ENCODE measurements around the gene HOPX.
"Not testable (repeated sequence)": the region's sequence is repeated elsewhere in the genome, so short reads cannot be mapped to it uniquely, and the experiment has no call there.

Gene HOPX

GRCh38 chr4:56699537-56700105 lies 18.5 kb upstream of the HOPX start:
- TF ChIP-seq CTCF (IDR thresholded peaks at IDR 0.05; ENCODE audit: borderline replicate concordance, insufficient read depth, low read depth, low read length) = no peak
- no peak overlapping the region for H3K4me3 ChIP-seq (ENCODE audit: low read depth, low read length)

- TF ChIP-seq CTCF (IDR thresholded peaks at IDR 0.05; ENCODE audit: borderline replicate concordance, insufficient read depth, low read depth, low read length) = no peak
- no peak overlapping the region for H3K4me3 ChIP-seq (ENCODE audit: low read depth, low read length)
Observed at GRCh38 chr4:56698329-56698728, 17.2 kb upstream of the HOPX start.

GRCh38 chr4:56696056-56696455 lies 15.0 kb upstream of the HOPX start:
- no peak for TF ChIP-seq CTCF (IDR thresholded peaks at IDR 0.05; ENCODE audit: borderline replicate concordance, insufficient read depth, low read depth, low read length)
- no peak overlapping the region for H3K4me3 ChIP-seq (ENCODE audit: low read depth, low read length)

- not testable (repeated sequence) for H3K4me3 ChIP-seq (ENCODE audit: low read depth, low read length)
Observed at GRCh38 chr4:56693476-56693875, 12.4 kb upstream of the HOPX start.

GRCh38 chr4:56692576-56692975 lies 11.5 kb upstream of the HOPX start:
- no peak for TF ChIP-seq CTCF (IDR thresholded peaks at IDR 0.05; ENCODE audit: borderline replicate concordance, insufficient read depth, low read depth, low read length)
- H3K4me3 ChIP-seq (ENCODE audit: low read depth, low read length) = no peak overlapping the region

- H3K4me3 ChIP-seq (ENCODE audit: low read depth, low read length) = no peak overlapping the region
- TF ChIP-seq CTCF (IDR thresholded peaks at IDR 0.05; ENCODE audit: borderline replicate concordance, insufficient read depth, low read depth, low read length) = no peak
Observed at GRCh38 chr4:56691425-56691824, 10.3 kb upstream of the HOPX start.

GRCh38 chr4:56690393-56690792 lies 9.3 kb upstream of the HOPX start:
- no peak for TF ChIP-seq CTCF (IDR thresholded peaks at IDR 0.05; ENCODE audit: borderline replicate concordance, insufficient read depth, low read depth, low read length)
- H3K4me3 ChIP-seq (ENCODE audit: low read depth, low read length) = no peak overlapping the region

All from GM12875 (cell line).